HG03521 (cell line): ENCODE results near the gene SLC6A8.
"Not testable (repeated sequence)": the region's sequence is repeated elsewhere in the genome, so short reads cannot be mapped to it uniquely, and the experiment has no call there.

Experiments
- ATAC-seq: cut with Tn5 transposase; IDR thresholded peaks from one replicate; pipeline ENCODE4 v1.9.1; 2021; ENCODE audit warnings: mild to moderate bottlenecking, moderate library complexity; ENCODE audit not compliant: unreplicated experiment

SLC6A8 gene

DNA sequence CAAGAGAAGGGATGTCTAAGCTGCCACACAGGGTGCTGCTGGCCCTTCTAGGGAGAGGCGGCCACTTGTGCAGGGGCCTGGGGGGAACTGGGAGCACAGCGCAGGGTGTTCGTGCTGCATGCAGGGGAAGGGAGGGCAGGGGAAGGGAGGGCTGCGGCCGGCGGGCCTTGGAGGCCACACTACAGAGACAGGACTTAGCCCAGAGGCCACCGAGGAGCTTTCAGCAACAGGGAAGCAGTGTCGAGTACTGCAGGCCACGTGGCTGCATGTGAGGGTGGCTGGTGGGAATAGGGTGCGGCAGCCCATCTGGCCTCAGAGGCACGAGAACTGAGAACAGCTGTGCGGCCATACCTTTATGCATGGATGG, 57.3 kb downstream of the SLC6A8 start:
- ATAC-seq: not testable (repeated sequence)
